Breast epithelium (tissue), 4 donors: ENCODE data around the gene HTRA3. TPM values are rescaled to one million over a fixed set of nuclear protein-coding genes. Genes with fewer than 3 reads are reported as not detected.

Experiments
- DNase-seq, 2 donors: peaks; one replicate each; pipeline ENCODE4 v3.0.0-alpha.2; 2019; ENCODE audit warnings: low spot score in 2 of 2
- H3K27ac ChIP-seq, 2 donors: fragments of 200-600 bp; sonication (generic) in 1 of 2; one replicate each; pipeline ENCODE4 v1.5.1; 2016 to 2019; ENCODE audit warnings: mild to moderate bottlenecking in 1 of 2
- H3K27me3 ChIP-seq, 2 donors: fragments of 200-600 bp; sonication (generic) in 1 of 2; one replicate each; pipeline versions ENCODE4 v1.5.1 to v1.6.0; 2017 to 2019; ENCODE audit warnings: control low read depth in 1 of 2, mild to moderate bottlenecking in 1 of 2
- H3K36me3 ChIP-seq: fragments of 200-600 bp; one replicate; pipeline ENCODE4 v1.5.1; 2019
- H3K4me1 ChIP-seq, 2 donors: fragments of 200-600 bp; sonication (generic); one replicate each; pipeline ENCODE4 v1.5.1; 2016 to 2019; ENCODE audit warnings: control low read depth in 1 of 2
- H3K4me3 ChIP-seq, 3 donors: fragments of 200-600 bp; sonication (generic); 1 replicate in 2 of 3; 2 replicates in 1 of 3; pipeline ENCODE4 v1.5.1; 2016 to 2019; ENCODE audit warnings: mild to moderate bottlenecking in 3 of 3, moderate library complexity in 2 of 3
- H3K9me3 ChIP-seq, 2 donors: fragments of 200-600 bp; sonication (generic) in 1 of 2; one replicate each; pipeline ENCODE4 v1.5.1; 2016 to 2019; ENCODE audit warnings: control low read depth in 1 of 2
- POLR2A ChIP-seq: fragments of 450-650 bp; IDR thresholded peaks from one replicate; pipeline ENCODE4 v1.6.1; 2016; ENCODE audit warnings: antibody characterized with exemption, mild to moderate bottlenecking, moderate library complexity
- POLR2AphosphoS5 ChIP-seq, 3 donors: sonication (generic); formaldehyde crosslinking; IDR thresholded peaks; one replicate each; pipeline ENCODE4 v1.6.1; 2017; ENCODE audit warnings: antibody characterized with exemption in 3 of 3
- intact Hi-C: fragments of 100-400 bp; cut with DNase I; formaldehyde crosslinking; loops from one replicate; pipeline ENCODE4 v1.15.1; 2023; ENCODE audit warnings: low total_unique reads
- total RNA-seq, 3 donors: library from RNA; depleted of rRNA; stranded (reverse); fragments of >200 nt; gene quantifications; one replicate each; pipeline ENCODE4 v1.1.0, GENCODE V29; 2016
- TF ChIP-seq, protein P1 (sequence below), 3 donors: fragments of 450-650 bp; IDR thresholded peaks; one replicate each; pipeline ENCODE4 v1.5.1; 2016 to 2017; ENCODE audit warnings: antibody characterized with exemption in 3 of 3, mild to moderate bottlenecking in 3 of 3, moderate library complexity in 3 of 3

HTRA3 gene
- total RNA-seq, 3 donors from 2014 or later: 8.5 to 53.9 (median 19.7) TPM

GRCh38 chr4:8349664-8350236 lies 80.2 kb downstream of the HTRA3 start:
- Histone ChIP-seq H3K36me3 (no peaks in the 10 kb centered on the region), H3K27ac (no peak overlapping the region), H3K9me3 (no peaks in the 10 kb centered on the region), H3K4me1 (peaks cover 0 to 10% of the 10 kb centered on the region in 2 donors), H3K27me3 (no peaks in the 10 kb centered on the region), H3K4me3 (no peak overlapping the region)
- intact Hi-C loops: no loop called here
- DNase-seq: no peak
- TF ChIP-seq, protein P1, sequence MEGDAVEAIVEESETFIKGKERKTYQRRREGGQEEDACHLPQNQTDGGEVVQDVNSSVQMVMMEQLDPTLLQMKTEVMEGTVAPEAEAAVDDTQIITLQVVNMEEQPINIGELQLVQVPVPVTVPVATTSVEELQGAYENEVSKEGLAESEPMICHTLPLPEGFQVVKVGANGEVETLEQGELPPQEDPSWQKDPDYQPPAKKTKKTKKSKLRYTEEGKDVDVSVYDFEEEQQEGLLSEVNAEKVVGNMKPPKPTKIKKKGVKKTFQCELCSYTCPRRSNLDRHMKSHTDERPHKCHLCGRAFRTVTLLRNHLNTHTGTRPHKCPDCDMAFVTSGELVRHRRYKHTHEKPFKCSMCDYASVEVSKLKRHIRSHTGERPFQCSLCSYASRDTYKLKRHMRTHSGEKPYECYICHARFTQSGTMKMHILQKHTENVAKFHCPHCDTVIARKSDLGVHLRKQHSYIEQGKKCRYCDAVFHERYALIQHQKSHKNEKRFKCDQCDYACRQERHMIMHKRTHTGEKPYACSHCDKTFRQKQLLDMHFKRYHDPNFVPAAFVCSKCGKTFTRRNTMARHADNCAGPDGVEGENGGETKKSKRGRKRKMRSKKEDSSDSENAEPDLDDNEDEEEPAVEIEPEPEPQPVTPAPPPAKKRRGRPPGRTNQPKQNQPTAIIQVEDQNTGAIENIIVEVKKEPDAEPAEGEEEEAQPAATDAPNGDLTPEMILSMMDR (IDR thresholded peaks at IDR 0.05): no peak
- TF ChIP-seq POLR2AphosphoS5 (IDR thresholded peaks at IDR 0.05): no peak
- TF ChIP-seq POLR2A: no peak

DNA sequence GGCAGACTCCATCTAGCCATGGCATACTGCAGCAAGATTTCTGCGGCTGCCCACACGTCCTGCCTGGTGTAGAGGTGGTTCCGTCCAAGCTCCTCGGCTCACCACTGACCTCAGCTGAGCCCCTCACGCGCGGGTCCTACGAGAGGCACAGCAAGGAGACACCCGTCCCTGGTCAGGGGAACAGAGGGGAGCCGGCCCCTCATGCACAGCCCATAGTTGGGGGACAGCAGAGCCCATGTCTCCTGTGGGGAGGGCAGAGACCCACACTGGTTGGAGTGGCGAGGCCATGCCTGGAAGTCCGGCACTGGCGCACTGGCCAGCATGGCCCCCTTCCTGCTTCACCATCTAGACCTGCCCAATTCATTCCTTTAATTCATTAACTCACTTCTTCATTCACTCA lies 80.8 kb downstream of the HTRA3 start:
- H3K4me1 ChIP-seq: peaks cover 0 to 10% of the 10 kb centered on the region in 2 donors
- intact Hi-C loops: no loop called here
- TF ChIP-seq POLR2A (no peak), POLR2AphosphoS5 (IDR thresholded peaks at IDR 0.05) (no peak)
- TF ChIP-seq, protein P1 (IDR thresholded peaks at IDR 0.05): no peak

DNA sequence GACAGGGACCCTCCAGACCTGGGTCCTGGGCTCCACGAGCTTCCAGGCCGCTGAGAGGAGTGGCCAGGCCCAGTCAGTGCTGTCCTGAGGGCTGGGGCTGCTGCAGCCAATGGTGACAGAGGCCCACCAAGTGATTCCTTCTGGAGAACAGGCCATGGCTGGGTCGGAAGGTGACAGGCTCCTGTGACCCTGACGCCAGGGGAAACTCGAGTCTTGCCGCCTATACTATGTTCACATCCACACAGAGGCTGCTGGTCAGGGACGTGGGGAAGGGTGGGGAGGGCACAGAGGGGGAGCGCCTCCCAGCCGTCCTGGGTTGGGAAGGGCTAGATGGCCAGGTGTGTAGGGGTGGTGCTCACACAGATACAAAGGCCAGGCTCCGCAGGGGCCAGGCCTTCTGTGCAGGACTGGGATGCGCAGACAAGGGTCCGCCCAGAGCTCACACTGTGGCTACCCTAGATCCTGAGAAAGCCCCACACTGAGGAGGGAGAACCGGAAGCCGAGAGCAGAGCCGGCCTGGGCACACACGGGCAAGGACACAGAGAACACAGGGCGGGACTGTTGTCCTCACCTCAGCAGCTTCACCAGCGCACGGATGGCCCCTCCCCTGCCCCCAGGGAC lies 81.4 kb downstream of the HTRA3 start:
- Histone ChIP-seq H3K27me3 (no peaks in the 10 kb centered on the region), H3K9me3 (no peaks in the 10 kb centered on the region), H3K4me3 (no peak overlapping the region), H3K36me3 (no peaks in the 10 kb centered on the region), H3K4me1 (peaks cover 0 to 10% of the 10 kb centered on the region in 2 donors), H3K27ac (peak overlapping the region in 1 of 2 donors; percentile 63)
- TF ChIP-seq POLR2AphosphoS5 (IDR thresholded peaks at IDR 0.05): no peak
- TF ChIP-seq, protein P1 (IDR thresholded peaks at IDR 0.05): no peak
- no peak for TF ChIP-seq POLR2A
- DNase-seq: peak in 1 of 2 donors; percentile 37
- intact Hi-C loops: no loop called here

More for the DNA sequence above, 80.8 kb downstream of the HTRA3 start:
- Histone ChIP-seq H3K36me3 (no peaks in the 10 kb centered on the region), H3K4me3 (no peak overlapping the region), H3K27ac (no peak overlapping the region), H3K9me3 (no peaks in the 10 kb centered on the region), H3K27me3 (no peaks in the 10 kb centered on the region)
- DNase-seq: no peak

DNA sequence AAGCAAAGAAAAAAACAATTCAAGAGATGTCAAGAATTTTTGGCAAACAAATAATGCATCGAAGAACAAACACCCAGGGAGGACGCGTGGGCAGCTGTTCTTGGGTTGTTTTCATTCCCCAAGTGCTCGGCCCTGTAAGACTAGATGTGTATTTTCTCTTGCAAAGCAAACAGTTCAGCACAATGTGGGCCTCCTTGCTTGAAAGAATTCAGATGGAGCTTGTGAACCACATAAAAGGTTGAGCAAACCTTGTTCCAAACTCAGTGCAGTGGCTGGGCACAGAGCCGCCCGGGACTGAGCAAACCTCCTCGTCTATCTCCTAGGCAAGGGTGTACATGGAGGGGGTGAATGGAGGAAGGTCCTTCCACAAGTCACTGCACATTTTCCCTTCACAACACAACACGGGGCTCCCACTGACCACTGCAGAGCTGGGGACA lies 82.4 kb downstream of the HTRA3 start:
- Histone ChIP-seq H3K4me1 (peaks cover 0 to 10% of the 10 kb centered on the region in 2 donors), H3K27ac (peak overlapping the region; percentile 29 to 32), H3K9me3 (no peaks in the 10 kb centered on the region), H3K36me3 (no peaks in the 10 kb centered on the region), H3K27me3 (no peaks in the 10 kb centered on the region), H3K4me3 (no peak overlapping the region)
- intact Hi-C loops: no loop called here
- peak; percentile 48 to 61 for DNase-seq
- no peak for TF ChIP-seq POLR2A
- TF ChIP-seq POLR2AphosphoS5 (IDR thresholded peaks at IDR 0.05): no peak
- TF ChIP-seq, protein P1 (IDR thresholded peaks at IDR 0.05): no peak
